Stimulated activated CD8-positive, alpha-beta memory T cell treated with anti-CD3 and anti-CD28 coated beads, Interleukin-7, amount 100 ng/mL, for 24 hours (primary cell): ENCODE data around the gene WNT1.

ENCODE experiments used
- DNase-seq: peaks from one replicate; pipeline ENCODE4 v3.0.0-alpha.2; 2020; ENCODE audit warnings: low read depth

The WNT1 gene

GRCh38 chr12:48980953-48981756 is 3.0 kb downstream of the WNT1 start:
- no peak for DNase-seq

- no peak for DNase-seq
Observed at GRCh38 chr12:48981757-48982157, 3.6 kb downstream of the WNT1 start.

GRCh38 chr12:48982397-48983080 is 4.4 kb downstream of the WNT1 start:
- no peak for DNase-seq

- DNase-seq, result no peak
Observed at GRCh38 chr12:48985475-48985897, 7.4 kb downstream of the WNT1 start.

GRCh38 chr12:48985901-48986300 is 7.8 kb downstream of the WNT1 start:
- no peak for DNase-seq

- no peak for DNase-seq
Observed at GRCh38 chr12:48986720-48987291, 8.7 kb downstream of the WNT1 start.

GRCh38 chr12:48988030-48988649 is 10.0 kb downstream of the WNT1 start:
- DNase-seq, result peak; percentile 66

- DNase-seq, result no peak
Observed at GRCh38 chr12:48990552-48990951, 12.4 kb downstream of the WNT1 start.

- DNase-seq, result no peak
Observed at GRCh38 chr12:48991247-48992050, 13.3 kb downstream of the WNT1 start.

GRCh38 chr12:48993787-48994186 is 15.7 kb downstream of the WNT1 start:
- no peak for DNase-seq

- no peak for DNase-seq
Observed at GRCh38 chr12:48994224-48995085, 16.3 kb downstream of the WNT1 start.

- no peak for DNase-seq
Observed at GRCh38 chr12:48995086-48995879, 17.2 kb downstream of the WNT1 start.

GRCh38 chr12:48996794-48997718 is 18.9 kb downstream of the WNT1 start:
- no peak for DNase-seq

GRCh38 chr12:48997719-48998496 is 19.8 kb downstream of the WNT1 start:
- DNase-seq, result no peak

- no peak for DNase-seq
Observed at GRCh38 chr12:48998497-48999353, 20.6 kb downstream of the WNT1 start.

GRCh38 chr12:48999371-49000131 is 21.4 kb downstream of the WNT1 start, which contains the start of gene DDN:
DDN (minus strand) TSS chr12:48999375; CDS start chr12:48999287, 88 bp downstream.
- no peak for DNase-seq
